HG02973 (cell line): ENCODE data around the gene ALPI.
"Not testable (repeated sequence)": the region's sequence is repeated elsewhere in the genome, so short reads cannot be mapped to it uniquely, and the experiment has no call there.

ENCODE experiments used
- ATAC-seq: cut with Tn5 transposase; IDR thresholded peaks from one replicate; pipeline ENCODE4 v1.9.1; 2021; ENCODE audit warnings: moderate library complexity; ENCODE audit not compliant: unreplicated experiment

The ALPI gene

GRCh38 chr2:232420463-232421188 is 35.3 kb upstream of the ALPI start:
- no peak for ATAC-seq

- no peak for ATAC-seq
Measured at GRCh38 chr2:232421189-232421785, 34.7 kb upstream of the ALPI start.

GRCh38 chr2:232422051-232422450 is 33.9 kb upstream of the ALPI start:
- ATAC-seq = no peak

GRCh38 chr2:232422996-232423395 is 33.0 kb upstream of the ALPI start:
- not testable (repeated sequence) for ATAC-seq

DNA sequence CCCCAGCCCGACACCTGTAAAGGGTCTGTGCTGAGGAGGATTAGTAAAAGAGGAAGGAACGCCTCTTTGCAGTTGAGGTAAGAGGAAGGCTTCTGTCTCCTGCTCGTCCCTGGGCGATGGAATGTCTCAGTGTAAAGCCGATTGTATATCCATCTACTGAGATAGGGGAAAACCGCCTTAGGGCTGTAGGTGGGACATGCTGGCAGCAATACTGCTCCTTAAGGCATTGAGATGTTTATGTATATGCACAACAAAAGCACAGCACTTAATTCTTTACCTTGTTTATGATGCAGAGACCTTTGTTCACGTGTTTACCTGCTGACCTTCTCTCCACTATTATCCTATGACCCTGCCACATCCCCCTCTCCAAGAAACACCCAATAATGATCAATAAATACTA is 32.5 kb upstream of the ALPI start:
- not testable (repeated sequence) for ATAC-seq

GRCh38 chr2:232431705-232432590 is 24.0 kb upstream of the ALPI start:
- ATAC-seq = no peak

GRCh38 chr2:232432598-232433184 is 23.3 kb upstream of the ALPI start:
- no peak for ATAC-seq

DNA sequence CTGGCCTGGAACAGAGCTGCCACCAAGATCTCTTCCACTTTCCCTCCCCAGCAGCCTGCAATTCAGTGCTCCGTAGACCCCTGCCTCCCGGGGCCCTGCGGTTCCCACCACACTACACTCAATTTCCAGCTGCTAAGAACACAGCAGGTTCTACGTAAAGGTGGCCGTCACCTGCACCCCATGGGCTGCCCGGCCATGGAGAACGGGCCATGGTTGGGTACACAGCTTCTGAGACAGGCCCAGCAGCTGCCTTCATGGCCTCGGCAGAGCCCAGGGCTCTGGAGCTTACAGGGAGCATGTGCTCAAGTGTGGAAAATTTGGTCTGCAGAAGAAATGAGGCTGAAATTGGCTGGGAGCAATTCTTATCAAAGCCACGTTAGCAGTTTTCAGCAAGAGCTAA is 22.3 kb upstream of the ALPI start:
- not testable (repeated sequence) for ATAC-seq

DNA sequence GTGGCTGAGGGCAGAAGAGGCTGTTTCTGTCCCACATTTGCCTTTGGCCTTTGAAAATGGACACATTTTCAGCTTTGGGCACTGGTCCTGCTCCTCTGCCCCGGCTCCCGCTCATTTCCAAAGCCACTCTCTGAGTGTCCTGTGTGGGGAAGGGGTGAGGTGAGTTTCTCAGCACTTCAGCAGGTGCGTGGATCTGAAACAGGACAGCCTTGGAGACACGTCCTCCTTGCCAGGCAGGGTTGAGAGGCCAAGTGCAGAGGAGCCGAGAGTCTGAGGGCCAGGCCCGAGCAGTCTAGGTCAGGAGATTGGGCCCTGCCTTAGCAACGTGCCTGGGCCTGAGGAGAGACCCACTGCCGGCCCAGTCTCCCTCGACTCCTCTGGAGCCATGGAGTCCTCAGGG is 21.9 kb upstream of the ALPI start:
- ATAC-seq = no peak

- no peak for ATAC-seq
Measured at GRCh38 chr2:232434563-232435374, 21.2 kb upstream of the ALPI start.

DNA sequence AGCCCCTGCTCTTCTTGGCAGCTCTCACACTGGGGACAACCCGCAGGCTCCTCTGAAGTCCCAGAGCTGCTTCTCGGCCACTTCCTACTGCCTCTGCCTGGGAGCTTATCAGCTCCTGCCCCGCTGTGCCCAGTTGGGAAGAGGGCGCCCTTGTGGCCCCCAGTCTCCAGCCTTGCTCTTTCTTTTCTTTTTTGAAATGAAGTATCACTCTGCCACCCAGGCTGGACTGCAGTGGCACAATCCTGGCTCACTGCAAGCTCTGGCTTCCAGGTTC is 20.6 kb upstream of the ALPI start:
- ATAC-seq = no peak

DNA sequence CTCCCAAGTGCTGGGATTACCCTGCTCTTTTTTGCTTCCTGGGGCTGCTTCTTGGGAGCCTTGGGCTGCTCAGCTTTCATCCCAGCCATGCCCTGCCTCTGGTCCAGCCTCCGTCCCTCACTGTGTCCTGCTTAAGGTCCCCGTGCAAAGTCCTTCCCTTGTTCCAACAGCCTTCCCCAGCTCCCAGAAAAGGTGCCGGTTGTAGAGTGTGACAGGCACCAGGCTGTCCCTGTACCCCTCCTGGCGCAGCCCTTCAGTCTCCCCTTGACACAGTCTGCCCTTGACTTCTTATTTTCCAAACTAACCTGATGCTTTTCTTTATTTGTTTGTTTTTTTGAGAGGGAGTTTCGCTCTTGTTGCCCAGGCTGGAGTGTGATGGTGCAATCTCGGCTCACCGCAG is 20.1 kb upstream of the ALPI start:
- ATAC-seq = no peak

DNA sequence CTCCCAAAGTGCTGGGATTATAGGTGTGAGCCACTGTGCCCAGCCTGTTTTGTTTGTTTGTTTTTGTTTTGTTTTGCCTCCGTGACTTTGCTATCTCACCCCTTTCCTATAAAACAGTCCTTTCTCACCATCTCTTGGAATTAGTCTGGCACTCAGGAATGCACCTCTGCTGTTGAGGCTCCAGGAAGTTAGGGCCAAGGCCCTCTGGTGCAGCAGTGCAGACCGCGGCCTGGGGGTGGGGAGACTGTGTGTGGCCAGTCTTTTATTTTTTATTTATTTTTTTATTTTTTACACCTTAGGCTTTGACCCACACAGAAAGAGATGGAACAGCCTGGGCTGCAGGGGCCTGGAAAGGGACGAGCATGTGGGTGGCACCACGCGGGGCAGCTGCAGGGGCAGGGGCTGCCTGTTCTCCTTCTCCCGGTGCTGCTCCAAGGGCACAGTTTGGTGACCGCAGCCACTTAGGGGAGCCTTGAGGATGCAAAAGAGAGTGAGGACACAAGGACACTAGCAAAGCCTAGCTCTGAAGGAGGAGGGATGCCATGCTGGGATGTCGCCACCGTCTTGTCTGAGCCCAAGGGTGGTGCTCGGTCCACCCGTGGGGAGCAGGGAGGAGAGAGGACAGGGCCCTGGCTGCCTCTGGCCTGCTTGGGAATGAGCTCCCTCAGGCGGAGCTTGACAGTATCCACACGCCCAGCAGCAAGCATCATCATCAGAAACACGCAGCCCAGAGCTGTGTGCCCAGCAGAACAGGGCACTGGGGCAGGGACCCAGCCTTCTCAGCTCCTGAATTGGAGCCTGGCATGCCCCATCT is 19.4 kb upstream of the ALPI start:
- no peak for ATAC-seq

GRCh38 chr2:232437195-232437571 is 18.8 kb upstream of the ALPI start:
- ATAC-seq = no peak

DNA sequence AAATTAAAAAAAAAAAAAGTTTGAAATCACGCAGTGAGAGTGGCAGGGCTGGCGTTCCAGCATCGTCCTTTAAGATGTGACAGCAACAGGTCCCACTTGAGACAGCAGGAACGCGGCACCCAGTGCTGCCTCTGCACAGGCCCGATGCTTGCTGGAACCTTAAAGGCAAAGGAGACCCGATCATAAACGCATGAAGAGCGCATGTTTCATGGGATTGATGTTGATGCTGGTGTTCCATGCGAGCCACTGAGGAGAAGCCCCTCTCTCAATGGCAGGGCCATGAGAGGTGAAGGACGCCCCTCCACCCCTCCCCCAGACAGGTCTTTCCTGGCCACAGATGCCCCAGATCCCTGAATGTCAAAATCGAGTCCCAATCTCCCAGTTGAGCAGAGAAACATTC is 17.9 kb upstream of the ALPI start:
- no peak for ATAC-seq

DNA sequence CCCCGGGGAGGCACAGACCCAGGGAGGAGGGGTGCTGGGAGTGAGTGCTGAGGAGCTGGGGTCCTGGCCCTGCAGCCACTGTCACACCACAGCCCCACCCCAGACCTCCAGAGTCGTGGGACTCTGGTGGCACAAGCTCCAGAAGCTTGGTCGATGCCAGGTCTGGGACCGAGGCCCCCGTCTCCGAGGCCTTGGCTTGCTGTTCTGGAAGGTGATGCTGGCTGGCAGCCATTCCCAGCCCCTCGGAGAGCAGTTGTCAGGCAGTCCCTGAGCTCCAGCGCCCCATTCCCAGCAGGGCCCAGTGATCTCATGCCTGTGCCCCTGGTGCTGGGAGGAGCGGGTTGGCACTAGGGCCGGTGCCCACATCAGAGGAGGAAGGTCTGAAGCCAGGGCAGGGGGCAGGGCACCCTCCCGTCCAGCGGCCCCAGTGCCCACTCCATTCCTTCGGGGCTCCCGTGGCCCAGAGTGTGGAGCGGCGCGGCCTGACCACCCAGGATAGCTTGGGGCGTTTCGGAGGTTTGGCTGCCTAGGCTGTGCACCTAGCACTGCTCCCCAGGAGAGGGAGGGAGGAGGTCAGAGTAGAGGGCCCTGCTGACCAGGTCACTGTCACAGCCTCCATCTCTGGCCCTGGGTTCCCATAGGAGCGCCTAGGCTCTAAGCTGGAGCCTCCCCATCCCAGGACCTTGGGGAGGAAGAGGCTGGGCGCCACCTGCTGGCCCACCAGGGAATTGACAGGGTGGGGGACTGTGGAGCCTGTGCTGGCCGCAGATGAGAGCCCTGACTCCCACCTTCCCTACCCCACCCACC is 16.8 kb upstream of the ALPI start:
- ATAC-seq = no peak

- ATAC-seq = no peak
Measured at GRCh38 chr2:232439758-232440135, 16.2 kb upstream of the ALPI start.

DNA sequence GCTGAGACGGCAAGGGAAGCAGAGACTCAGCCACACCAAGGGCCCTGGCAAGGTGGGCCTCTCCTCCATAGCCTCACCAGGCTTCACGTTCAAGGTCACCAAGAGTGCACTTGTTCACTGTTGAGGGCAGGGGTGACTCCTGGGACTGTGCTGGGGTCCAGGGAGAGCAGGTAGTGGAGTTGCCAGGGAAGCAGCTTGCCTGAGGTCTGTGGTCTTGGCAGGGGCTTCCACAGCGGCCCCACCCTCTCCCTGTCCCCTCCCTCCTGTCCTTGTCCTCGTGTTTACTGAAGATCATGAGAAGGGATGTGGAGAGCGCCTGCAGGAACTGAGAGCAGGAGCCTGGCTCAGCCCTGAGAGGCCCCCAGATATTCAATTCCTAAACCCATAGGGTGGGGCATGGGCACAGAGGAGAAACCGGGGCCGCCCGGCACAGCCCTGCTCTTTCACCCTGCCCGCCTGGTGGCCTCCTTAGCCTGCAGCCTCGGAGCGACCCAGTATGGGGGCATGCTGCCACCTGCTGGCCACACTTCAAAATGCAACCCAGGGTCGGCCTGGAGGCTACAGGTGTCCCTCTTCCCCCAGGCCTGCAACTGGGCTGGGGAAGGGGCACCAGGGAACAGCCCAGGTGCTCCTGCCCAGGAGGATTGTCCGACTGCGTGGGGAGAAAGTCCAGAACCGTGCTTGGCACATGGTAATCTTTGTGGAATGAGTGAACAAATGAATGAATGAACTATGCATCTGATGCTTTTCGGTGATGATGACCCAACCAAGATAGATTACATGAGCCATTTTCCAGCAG is 15.5 kb upstream of the ALPI start:
- peak; percentile 41 for ATAC-seq
